KOPT-K1 (cell line): ENCODE measurements around the gene SOD1.
"Not testable (repeated sequence)": the region's sequence is repeated elsewhere in the genome, so short reads cannot be mapped to it uniquely, and the experiment has no call there.

Experiments
- H3K27ac ChIP-seq: fragments of 200-600 bp; sonication (generic); 2 replicates; pipeline ENCODE4 v1.5.1; 2016; ENCODE audit warnings: antibody characterized with exemption, mild to moderate bottlenecking, low read depth, low read length; ENCODE audit not compliant: poor library complexity, severe bottlenecking
- H3K36me3 ChIP-seq: fragments of 200-600 bp; sonication (generic); 2 replicates; pipeline ENCODE4 v1.5.1; 2017; ENCODE audit warnings: antibody characterized with exemption, mild to moderate bottlenecking, low read length, moderate library complexity; ENCODE audit not compliant: insufficient read depth
- H3K9me3 ChIP-seq: fragments of 200-600 bp; sonication (generic); 2 replicates; pipeline ENCODE4 v1.5.1; 2017; ENCODE audit warnings: antibody characterized with exemption, low read length, mild to moderate bottlenecking; ENCODE audit not compliant: insufficient read depth, poor library complexity, severe bottlenecking

Gene SOD1

DNA sequence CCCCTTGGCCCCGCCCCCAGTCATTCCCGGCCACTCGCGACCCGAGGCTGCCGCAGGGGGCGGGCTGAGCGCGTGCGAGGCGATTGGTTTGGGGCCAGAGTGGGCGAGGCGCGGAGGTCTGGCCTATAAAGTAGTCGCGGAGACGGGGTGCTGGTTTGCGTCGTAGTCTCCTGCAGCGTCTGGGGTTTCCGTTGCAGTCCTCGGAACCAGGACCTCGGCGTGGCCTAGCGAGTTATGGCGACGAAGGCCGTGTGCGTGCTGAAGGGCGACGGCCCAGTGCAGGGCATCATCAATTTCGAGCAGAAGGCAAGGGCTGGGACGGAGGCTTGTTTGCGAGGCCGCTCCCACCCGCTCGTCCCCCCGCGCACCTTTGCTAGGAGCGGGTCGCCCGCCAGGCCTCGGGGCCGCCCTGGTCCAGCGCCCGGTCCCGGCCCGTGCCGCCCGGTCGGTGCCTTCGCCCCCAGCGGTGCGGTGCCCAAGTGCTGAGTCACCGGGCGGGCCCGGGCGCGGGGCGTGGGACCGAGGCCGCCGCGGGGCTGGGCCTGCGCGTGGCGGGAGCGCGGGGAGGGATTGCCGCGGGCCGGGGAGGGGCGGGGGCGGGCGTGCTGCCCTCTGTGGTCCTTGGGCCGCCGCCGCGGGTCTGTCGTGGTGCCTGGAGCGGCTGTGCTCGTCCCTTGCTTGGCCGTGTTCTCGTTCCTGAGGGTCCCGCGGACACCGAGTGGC, at the start of gene SOD1:
Gene SOD1 (plus strand): TSS at position 158 of the 723 bp plus-strand sequence. CDS start 77 bp downstream, at position 235.
- Histone ChIP-seq H3K36me3 (peaks cover 35% of the 10 kb centered on the region), H3K27ac (peak within 1 kb of the TSS; percentile 84), H3K9me3 (no peaks in the 10 kb centered on the region)

DNA sequence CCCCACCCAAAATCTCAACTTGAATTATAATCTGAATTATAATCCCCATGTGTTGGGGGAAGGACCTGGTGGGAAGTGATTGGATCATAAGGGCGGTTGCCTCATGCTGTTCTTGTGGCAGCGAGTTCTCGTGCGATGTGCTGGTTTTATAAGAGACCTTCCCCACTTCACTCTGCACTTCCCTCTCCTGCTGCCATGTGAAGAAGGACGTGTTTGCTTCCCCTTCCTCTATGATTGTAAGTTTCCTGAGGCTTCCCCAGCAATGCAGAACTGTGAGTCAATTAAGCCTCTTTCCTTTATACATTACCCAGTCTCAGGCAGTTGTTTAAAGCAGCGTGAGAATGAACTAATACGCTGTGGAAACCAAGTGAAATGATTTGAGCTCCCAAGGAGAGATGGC, 48.0 kb upstream of the SOD1 start:
- no peak overlapping the region for H3K27ac ChIP-seq
- peaks cover 4% of the 10 kb centered on the region for H3K9me3 ChIP-seq
- H3K36me3 ChIP-seq = no peaks in the 10 kb centered on the region

DNA sequence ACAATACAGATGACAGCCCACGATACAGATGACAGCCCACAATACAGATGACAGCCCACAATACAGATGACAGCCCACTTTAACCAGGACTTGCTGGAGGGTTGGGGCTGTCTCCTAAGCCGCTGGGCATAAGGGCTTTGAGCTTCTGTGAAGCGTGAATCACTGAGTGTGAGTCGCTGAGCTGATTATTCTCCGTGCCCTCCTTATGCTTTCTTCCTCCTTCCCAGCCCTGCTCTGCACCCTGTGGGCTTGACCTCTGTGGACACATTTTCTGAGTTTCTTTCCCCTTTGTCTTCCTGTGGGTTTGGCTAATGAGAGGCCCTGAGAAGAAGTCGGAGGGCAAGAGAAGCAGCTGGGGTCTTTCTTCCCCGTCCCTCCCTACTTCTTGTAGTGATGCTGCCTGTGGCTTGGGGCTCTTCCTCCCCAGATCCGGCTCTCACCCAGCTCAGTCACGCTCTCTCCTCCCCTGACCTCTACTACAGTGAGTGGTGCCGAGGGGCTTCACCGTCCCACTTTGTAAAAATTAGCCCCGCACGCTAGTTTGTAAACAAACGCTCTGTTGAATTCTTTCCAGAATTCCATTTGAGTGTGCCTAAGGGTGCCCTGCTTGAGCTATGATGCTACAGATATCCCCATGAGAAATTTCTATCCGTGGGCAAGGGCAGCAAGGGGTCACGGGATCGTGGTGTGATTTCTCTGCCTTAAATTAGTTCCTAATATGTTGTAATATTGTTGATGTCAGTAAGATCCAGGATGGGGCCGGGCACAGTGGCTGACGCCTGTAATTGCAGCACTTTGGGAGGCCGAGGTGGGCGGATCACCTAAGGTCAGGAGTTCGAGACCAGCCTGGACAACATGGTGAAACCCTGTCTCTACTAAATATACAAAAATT, 46.4 kb upstream of the SOD1 start:
- Histone ChIP-seq H3K36me3 (no peaks in the 10 kb centered on the region), H3K9me3 (peaks cover 4% of the 10 kb centered on the region), H3K27ac (no peak overlapping the region)

DNA sequence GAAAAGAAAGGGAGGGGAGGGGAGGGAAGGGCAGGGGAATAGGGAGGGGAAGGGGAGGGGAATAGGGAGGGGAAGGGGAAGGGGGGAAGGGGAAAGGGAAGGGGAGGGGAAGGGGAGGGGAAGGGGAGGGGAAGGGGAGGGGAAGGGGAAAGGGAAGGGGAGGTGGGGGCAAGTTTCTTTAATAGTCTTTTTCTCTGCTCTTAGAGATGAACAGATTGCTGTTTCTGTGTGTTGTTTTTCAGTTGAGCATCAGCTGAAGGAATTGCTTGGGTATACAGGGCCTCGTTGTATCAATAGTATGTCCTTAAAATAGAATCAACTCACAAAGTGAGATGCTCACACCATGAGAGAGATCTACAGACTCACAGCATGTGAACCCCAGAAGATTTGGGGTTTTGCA, 44.8 kb upstream of the SOD1 start:
- Histone ChIP-seq H3K9me3 (peaks cover 4% of the 10 kb centered on the region), H3K36me3 (no peaks in the 10 kb centered on the region), H3K27ac (no peak overlapping the region)

DNA sequence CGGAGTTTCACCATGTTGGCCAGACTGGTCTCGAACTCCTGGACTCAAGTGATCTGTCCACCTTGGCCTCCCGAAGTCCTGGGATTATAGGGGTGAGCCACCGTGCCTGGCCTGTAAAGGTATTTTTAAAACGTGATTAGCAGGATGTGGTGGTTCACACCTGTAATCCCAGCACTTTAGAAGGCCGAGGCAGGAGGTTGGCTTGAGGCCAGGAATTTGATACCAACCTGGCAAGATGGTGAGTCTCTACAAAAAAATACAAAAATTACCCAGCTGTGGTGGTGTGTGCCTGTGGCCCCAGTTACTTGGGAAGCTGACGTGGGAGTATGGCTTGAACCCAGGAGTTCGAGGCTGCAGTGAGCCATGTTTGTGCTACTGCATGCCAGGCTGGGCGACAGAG, 43.3 kb upstream of the SOD1 start:
- H3K9me3 ChIP-seq = peaks cover 4% of the 10 kb centered on the region
- no peaks in the 10 kb centered on the region for H3K36me3 ChIP-seq
- H3K27ac ChIP-seq = no peak overlapping the region

DNA sequence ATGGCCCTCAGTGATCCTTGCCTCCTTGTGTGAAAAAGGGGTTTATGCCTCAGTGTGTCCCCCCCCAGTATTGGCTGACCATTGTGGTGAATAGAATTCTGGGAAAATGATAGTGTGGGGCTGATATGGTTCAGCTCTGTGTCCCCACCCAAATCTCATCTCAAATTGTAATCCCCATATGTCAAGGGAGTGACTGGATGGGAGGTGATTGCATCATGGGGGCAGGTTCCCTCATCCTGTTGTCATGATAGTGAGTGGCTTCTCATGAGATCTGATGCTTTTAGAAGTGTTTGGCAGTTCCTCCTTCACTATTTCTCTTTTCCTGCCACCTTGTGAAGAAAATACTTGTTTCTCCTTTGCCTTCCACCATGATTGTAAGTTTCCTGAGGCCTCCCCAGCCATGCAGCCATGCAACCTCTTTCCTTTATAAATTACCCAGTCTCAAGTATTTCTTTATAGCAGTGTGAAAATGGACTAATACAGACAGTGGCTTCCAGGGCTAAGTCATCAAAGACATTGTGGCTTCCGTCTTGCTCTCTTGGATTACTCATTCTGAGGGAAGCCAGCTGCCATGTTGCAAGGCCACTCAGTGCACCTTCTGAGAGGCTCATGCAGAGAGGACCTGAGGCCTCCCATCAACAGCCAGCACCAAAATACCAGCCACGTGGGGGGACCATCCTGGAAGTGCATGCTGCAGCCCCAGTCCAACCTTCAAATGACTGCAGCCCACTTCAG, 40.6 kb upstream of the SOD1 start:
- Histone ChIP-seq H3K27ac (no peak overlapping the region), H3K9me3 (no peaks in the 10 kb centered on the region), H3K36me3 (no peaks in the 10 kb centered on the region)

DNA sequence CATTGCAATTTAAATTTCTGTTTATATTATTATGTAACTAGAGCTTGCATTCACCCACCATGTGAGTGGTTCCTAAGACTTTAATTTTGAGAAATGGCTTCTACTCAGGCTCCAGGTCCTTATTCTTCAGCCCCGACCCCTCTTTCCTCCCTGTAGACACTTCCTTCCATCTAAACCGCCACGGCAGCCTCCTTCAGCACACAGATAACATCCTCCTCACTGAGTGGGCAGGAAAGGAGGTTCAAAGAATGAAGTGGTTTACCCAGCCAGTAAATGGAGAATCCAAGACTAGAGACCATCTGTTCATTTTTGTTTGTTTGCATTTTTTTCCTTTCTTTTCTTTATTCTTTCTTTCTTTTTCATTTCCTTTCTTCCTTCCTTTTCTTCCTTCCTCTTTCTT, 37.1 kb upstream of the SOD1 start:
- Histone ChIP-seq H3K36me3 (no peaks in the 10 kb centered on the region), H3K27ac (no peak overlapping the region), H3K9me3 (no peaks in the 10 kb centered on the region)

DNA sequence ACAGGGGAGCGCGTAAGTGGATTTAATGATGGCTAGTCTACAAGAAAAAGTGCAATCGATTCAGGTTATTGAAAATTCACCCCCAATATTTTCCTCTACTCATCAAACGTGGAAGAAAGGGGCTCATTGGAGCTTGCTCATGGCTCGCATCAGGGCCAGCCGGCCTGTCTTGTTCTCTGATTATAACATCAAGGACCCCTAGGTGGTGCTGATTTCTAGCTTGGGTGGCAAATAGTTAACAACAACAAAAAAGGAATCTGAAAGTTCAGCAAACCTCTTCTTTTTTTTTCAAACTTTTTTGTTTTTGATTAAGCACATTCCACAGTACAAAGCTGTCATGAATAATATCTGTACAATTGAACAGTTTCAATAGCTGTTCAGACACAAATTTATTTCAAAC, 35.8 kb upstream of the SOD1 start:
- Histone ChIP-seq H3K9me3 (no peaks in the 10 kb centered on the region), H3K27ac (no peak overlapping the region), H3K36me3 (no peaks in the 10 kb centered on the region)

DNA sequence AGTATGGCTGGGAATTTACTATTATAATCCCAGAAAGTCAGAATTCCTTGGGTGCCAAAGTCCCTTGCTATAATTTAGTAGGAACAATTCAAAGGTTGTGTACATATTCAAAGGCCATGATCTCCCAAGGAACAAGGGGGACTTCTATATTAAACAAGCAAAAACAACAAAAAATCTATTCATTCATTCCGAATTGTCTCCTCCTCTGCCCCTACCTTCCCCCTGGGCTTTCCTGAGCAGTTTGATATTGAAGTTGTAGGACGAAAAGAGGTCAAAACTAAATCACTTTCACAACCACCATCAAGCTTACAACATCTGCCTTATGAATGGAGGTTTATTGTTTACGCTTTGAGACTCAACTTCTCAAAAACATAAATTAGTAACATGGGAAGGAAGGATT, 35.3 kb upstream of the SOD1 start:
- Histone ChIP-seq H3K27ac (no peak overlapping the region), H3K36me3 (no peaks in the 10 kb centered on the region), H3K9me3 (no peaks in the 10 kb centered on the region)

DNA sequence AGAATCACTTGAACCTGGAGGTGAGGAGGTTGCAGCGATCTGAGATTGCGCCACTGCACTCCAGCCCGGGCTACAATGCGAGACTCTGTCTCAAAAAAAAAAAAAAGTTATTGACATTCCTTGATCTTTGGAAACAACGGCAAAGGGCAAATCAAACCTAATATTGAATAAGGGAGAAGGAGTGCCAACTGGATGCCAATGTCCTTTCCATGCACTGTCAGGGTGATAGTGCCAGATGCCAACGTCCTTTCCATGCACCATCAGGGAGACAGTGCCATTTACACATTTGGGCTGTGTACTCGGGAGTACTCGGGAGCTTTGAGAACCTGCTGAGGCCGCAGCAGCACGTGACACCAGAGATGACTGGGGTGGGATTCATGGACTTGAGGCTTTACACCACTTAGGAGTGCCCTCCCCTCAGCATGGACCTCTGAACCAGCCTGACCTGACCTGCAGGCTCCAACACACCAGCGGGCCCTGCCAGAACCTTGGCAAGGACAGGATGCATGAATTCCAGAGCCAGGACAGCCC, 34.5 kb upstream of the SOD1 start:
- Histone ChIP-seq H3K36me3 (no peaks in the 10 kb centered on the region), H3K27ac (no peak overlapping the region), H3K9me3 (no peaks in the 10 kb centered on the region)

DNA sequence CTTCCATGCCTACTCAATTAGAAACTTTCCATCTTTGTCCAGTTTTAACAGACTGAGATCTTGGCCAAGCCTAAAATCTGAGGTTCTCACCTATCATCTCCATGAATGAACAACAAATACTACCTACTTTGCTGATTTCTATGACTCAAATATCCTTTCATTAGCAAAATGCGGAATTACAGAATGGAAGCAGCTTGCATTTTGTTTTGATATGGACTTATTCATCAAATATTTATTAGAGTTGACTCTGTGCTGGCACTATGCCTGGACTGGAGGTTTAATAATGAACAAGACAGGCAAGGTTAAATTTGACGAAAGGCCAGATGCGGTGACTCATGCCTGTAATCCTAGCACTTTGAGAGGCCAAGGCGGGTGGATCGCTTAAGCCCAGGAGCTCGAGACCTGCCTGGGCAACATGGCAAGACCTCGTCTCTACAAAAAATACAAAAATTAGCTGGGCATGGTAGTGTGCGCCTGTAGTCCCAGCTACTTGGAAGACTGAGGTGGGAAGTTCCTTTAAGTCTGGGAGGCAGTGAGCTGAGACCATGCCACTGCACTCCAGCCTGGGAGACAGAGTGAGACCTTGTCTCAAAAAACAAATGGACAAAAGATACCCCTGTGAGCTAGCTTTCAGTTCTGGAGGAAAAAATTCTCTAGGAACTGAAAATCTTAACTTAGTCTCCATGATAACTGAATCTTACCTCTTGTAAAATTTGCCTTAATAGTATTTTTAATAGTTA, 29.4 kb upstream of the SOD1 start:
- Histone ChIP-seq H3K27ac (no peak overlapping the region), H3K36me3 (no peaks in the 10 kb centered on the region), H3K9me3 (no peaks in the 10 kb centered on the region)

DNA sequence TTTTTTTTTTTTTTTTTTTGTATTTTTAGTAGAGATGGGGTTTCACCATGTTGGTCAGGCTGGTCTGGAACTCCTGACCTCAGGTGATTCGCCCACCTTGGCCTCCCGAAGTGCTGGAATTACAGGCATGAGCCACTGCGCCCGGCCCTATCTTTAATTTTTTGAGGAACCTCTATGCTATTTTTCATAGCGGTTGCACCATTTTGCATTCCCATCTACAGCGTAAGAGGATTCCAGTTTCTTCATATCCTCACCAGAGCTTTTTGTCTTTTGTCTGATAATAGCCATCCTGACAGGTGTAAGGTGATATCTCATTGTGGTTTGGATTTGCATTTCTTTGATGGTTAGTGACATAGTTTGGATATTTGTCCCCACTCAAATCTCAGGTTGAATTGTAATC, 27.6 kb upstream of the SOD1 start:
- H3K27ac ChIP-seq, H3K9me3 ChIP-seq, H3K36me3 ChIP-seq: not testable (repeated sequence)

DNA sequence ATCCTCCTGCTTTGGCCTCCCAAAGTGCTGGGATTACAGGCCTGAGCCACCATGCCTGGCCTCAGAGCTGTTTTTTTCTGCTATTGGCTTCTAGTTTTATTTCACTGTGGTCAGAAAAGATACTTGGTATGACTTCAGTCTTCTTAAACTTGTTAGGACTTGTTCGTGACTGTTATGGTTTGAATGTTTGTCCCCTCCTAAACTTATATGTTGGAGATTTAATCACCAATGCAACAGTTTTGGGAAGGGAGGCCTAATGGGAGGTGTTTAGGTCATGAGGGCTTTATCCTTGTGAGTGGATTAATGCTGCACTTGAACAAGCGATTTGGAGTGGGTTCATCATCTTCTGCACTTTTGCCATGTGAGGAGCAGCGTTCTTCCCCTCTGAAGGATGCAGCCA, 24.5 kb upstream of the SOD1 start:
- Histone ChIP-seq H3K9me3 (no peaks in the 10 kb centered on the region), H3K27ac (no peak overlapping the region), H3K36me3 (no peaks in the 10 kb centered on the region)

DNA sequence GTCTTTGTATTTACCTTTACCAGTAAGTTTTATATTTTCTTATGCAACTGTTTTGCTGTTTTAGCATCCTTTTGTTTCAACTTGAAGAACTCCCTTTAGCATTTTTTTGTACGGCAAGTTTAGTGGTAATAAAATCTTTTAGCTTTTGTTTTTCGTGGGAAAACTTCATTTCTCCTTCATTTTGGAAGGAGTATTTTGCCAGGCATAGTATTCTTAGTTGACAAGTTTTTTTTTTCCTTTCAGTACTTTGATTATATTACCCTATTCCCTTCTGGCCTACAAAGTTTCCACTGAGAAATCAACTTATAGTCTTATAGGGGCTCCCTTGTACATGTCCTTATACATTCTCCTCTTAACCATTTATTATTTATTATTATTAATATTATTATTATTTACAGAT, 22.6 kb upstream of the SOD1 start:
- H3K27ac ChIP-seq = no peak overlapping the region
- no peaks in the 10 kb centered on the region for H3K36me3 ChIP-seq
- H3K9me3 ChIP-seq = no peaks in the 10 kb centered on the region
